Epidermal melanocyte (primary cell): Measurements from ENCODE around the gene LMAN1L.

Source experiments
- DNase-seq: peaks from one replicate; pipeline ENCODE4 v3.0.0; 2011; ENCODE audit warnings: low spot score; ENCODE audit not compliant: insufficient read length

Gene LMAN1L

GRCh38 chr15:74816624-74817369, 4.2 kb downstream of the LMAN1L start:
- DNase-seq = no peak

GRCh38 chr15:74817370-74817737, 4.7 kb downstream of the LMAN1L start:
- DNase-seq = no peak

GRCh38 chr15:74820056-74820455, 7.4 kb downstream of the LMAN1L start:
- DNase-seq = no peak

GRCh38 chr15:74821091-74821789, 8.6 kb downstream of the LMAN1L start:
- no peak for DNase-seq

- DNase-seq = no peak
These were observed 9.1 kb downstream of the LMAN1L start for GRCh38 chr15:74821790-74822158.

GRCh38 chr15:74822233-74822632, 9.6 kb downstream of the LMAN1L start:
- no peak for DNase-seq

GRCh38 chr15:74823324-74823723, 10.7 kb downstream of the LMAN1L start:
- DNase-seq = no peak

GRCh38 chr15:74824976-74825375, 12.3 kb downstream of the LMAN1L start:
- no peak for DNase-seq

GRCh38 chr15:74825866-74826265, 13.2 kb downstream of the LMAN1L start:
- DNase-seq = peak; percentile 72

- DNase-seq = peak; percentile 59
These were observed 13.8 kb downstream of the LMAN1L start, which contains the start of gene CPLX3 for GRCh38 chr15:74826364-74826819. TSS of gene CPLX3 (plus strand) at chr15:74826627. CDS start at chr15:74826704, 77 bp downstream.

GRCh38 chr15:74826921-74827320, 14.3 kb downstream of the LMAN1L start:
- DNase-seq = no peak

GRCh38 chr15:74827614-74828013, 15.0 kb downstream of the LMAN1L start:
- no peak for DNase-seq

GRCh38 chr15:74828835-74829234, 16.2 kb downstream of the LMAN1L start:
- no peak for DNase-seq

GRCh38 chr15:74829486-74829885, 16.9 kb downstream of the LMAN1L start:
- no peak for DNase-seq

GRCh38 chr15:74829991-74830390, 17.4 kb downstream of the LMAN1L start:
- DNase-seq = no peak

- no peak for DNase-seq
These were observed 18.2 kb downstream of the LMAN1L start for GRCh38 chr15:74830868-74831267.

- no peak for DNase-seq
These were observed 19.3 kb downstream of the LMAN1L start for GRCh38 chr15:74831813-74832495.

- no peak for DNase-seq
These were observed 20.2 kb downstream of the LMAN1L start for GRCh38 chr15:74832826-74833225.

GRCh38 chr15:74833376-74834107, 20.9 kb downstream of the LMAN1L start:
- DNase-seq = no peak

- peak; percentile 76 for DNase-seq
These were observed 22.7 kb downstream of the LMAN1L start for GRCh38 chr15:74835312-74835823.

GRCh38 chr15:74836846-74837245, 24.2 kb downstream of the LMAN1L start:
- no peak for DNase-seq
